Stimulated activated naive CD4-positive, alpha-beta T cell (primary cell): Measurements from ENCODE around the gene FAM174B.

ENCODE experiments used
- DNase-seq, 6 experiments: peaks; one replicate each; lab custom pipeline; 2025; lab: John Stamatoyannopoulos, UW

FAM174B gene

DNA sequence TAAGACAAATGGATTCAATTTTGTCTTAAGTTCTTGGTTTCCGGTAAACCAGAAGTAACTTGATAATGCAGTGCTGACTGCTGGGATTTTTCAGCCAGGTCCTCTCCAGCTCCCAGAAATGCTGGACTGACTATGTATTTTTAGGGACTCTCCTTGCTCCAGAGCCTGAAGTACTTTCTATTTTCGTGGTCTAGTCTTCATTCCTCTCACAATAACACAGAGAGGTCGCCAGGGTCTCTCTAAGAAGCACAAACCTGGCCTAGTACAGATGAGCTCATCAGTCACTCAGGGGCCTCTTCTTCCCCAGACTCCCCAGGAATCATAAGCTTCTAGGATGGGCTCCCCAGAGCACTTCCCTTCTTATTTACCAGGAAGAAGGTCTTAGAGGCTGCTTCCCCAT lies 85.8 kb downstream of the FAM174B start:
- no peak for DNase-seq
